Measurements from ENCODE around the gene ZNF512B.
A peak's percentile ranks its signal among the peaks of the same experiment; 100 is the strongest.
"Not testable (repeated sequence)": the region's sequence is repeated elsewhere in the genome, so short reads cannot be mapped to it uniquely, and the experiment has no call there.

ZNF512B gene

GRCh38 chr20:63961664-63962425, 7.9 kb downstream of the ZNF512B start:
- no peak for FAIRE-seq

- not testable (repeated sequence) for FAIRE-seq
Observed at GRCh38 chr20:63960654-63961621, 8.8 kb downstream of the ZNF512B start.

GRCh38 chr20:63959699-63960075, 10.0 kb downstream of the ZNF512B start:
- no peak for FAIRE-seq

GRCh38 chr20:63958964-63959698, 10.6 kb downstream of the ZNF512B start:
- no peak for FAIRE-seq

GRCh38 chr20:63958471-63958870, 11.3 kb downstream of the ZNF512B start:
- FAIRE-seq = no peak

GRCh38 chr20:63957690-63958441, 11.9 kb downstream of the ZNF512B start:
- no peak for FAIRE-seq

GRCh38 chr20:63957004-63957689, 12.6 kb downstream of the ZNF512B start:
- FAIRE-seq = no peak

- no peak for FAIRE-seq
Observed at GRCh38 chr20:63956664-63957003, 13.1 kb downstream of the ZNF512B start.

- peak; percentile 14 for FAIRE-seq
Observed at GRCh38 chr20:63955827-63956663, 13.7 kb downstream of the ZNF512B start, which contains the start of gene UCKL1. UCKL1 (minus strand) TSS chr20:63956416; CDS start chr20:63956372, 44 bp downstream.

GRCh38 chr20:63955281-63955826, 14.4 kb downstream of the ZNF512B start:
- FAIRE-seq = no peak

GRCh38 chr20:63953764-63954429, 15.8 kb downstream of the ZNF512B start:
- FAIRE-seq = no peak

GRCh38 chr20:63952769-63953168, 17.0 kb downstream of the ZNF512B start:
- no peak for FAIRE-seq

- FAIRE-seq = no peak
Observed at GRCh38 chr20:63952210-63952535, 17.6 kb downstream of the ZNF512B start.

GRCh38 chr20:63951398-63952209, 18.1 kb downstream of the ZNF512B start:
- FAIRE-seq = no peak

- no peak for FAIRE-seq
Observed at GRCh38 chr20:63950701-63951397, 18.9 kb downstream of the ZNF512B start.

- FAIRE-seq = no peak
Observed at GRCh38 chr20:63947638-63948456, 21.9 kb downstream of the ZNF512B start.

GRCh38 chr20:63946986-63947637, 22.6 kb downstream of the ZNF512B start:
- no peak for FAIRE-seq

Data from colon (tissue), 2 donors.